A549 (cell line): ENCODE measurements around the gene PRSS3. TPM values are rescaled to one million over a fixed set of nuclear protein-coding genes. Genes with fewer than 3 reads are reported as not detected.
A peak's percentile ranks its signal among the peaks of the same experiment; 100 is the strongest.

ENCODE experiments used
- ATAC-seq, 2 experiments: fragments of 200-7000 bp in 1 of 2; fragments of >200 bp in 1 of 2; cut with Nextera tagmentation in 1 of 2; cut with Tn5 transposase in 1 of 2; 3 replicates each; pipeline versions ENCODE4 v1.8.0 to v1.9.1; 2018 to 2020; ENCODE audit warnings: mild to moderate bottlenecking in 1 of 2, moderate library complexity in 1 of 2
- CTCF ChIA-PET: fragments of 300-600 bp; sonication (Branson Sonifier 250); formaldehyde crosslinking; extraction: SDS; loops from one replicate; lab custom pipeline; 2021; ENCODE audit warnings: antibody characterized with exemption, inconsistent platforms; lab: Yijun Ruan, JAX
- POLR2A ChIA-PET: fragments of 350-600 bp; formaldehyde crosslinking; extraction: SDS; loops from one replicate; lab custom pipeline; 2021; ENCODE audit warnings: antibody characterized with exemption, inconsistent platforms; lab: Yijun Ruan, JAX
- DNase-seq, 2 experiments: peaks; one replicate each; pipeline versions ENCODE4 v3.0.0 to v3.0.0-alpha.2; 2011 to 2016; ENCODE audit warnings: low read depth in 1 of 2, low spot score in 1 of 2
- FAIRE-seq: peaks from 2 replicates; lab custom pipeline; 2011; peaks lifted over from hg19 to GRCh38; lab: Jason Lieb, UNC
- H3K27ac ChIP-seq, 2 experiments: fragments of >200 bp; sonication (Bioruptor Twin); formaldehyde crosslinking; 3 replicates each; pipeline ENCODE4 v1.5.1; 2016 to 2017
- H3K4me1 ChIP-seq: fragments of >200 bp; sonication (Bioruptor Twin); formaldehyde crosslinking; 3 replicates; pipeline ENCODE4 v1.6.1; 2016
- H3K4me2 ChIP-seq: fragments of >200 bp; sonication (Bioruptor Twin); formaldehyde crosslinking; 3 replicates; pipeline ENCODE4 v1.6.1; 2016
- H3K4me3 ChIP-seq: fragments of >200 bp; sonication (Bioruptor Twin); formaldehyde crosslinking; 3 replicates; pipeline ENCODE4 v1.5.1; 2016
- H3K9me3 ChIP-seq: fragments of >200 bp; sonication (Bioruptor Twin); formaldehyde crosslinking; 3 replicates; pipeline ENCODE4 v1.6.1; 2016
- BHLHE40 ChIP-seq: IDR thresholded peaks from 2 replicates; pipeline ENCODE4 v1.6.1; 2012; ENCODE audit warnings: low read depth, low read length, inconsistent platforms
- CBX2 ChIP-seq: fragments of 200-600 bp; sonication (generic); IDR thresholded peaks from 2 replicates; pipeline ENCODE4 v1.6.1; 2016; ENCODE audit warnings: low read depth, mild to moderate bottlenecking, borderline replicate concordance
- CHD2 ChIP-seq: fragments of 150-350 bp; IDR thresholded peaks from 2 replicates; pipeline ENCODE4 v1.6.1; 2014; ENCODE audit warnings: low read length; ENCODE audit not compliant: partially characterized antibody
- EHF ChIP-seq: fragments of 250-450 bp; sonication (Bioruptor Pico); IDR thresholded peaks from 2 replicates; pipeline ENCODE4 v1.5.0; 2020; ENCODE audit warnings: mild to moderate bottlenecking
- EP300 ChIP-seq, 2 experiments: fragments of >200 bp; sonication (Bioruptor Twin); formaldehyde crosslinking; IDR thresholded peaks; 2 replicates in 1 of 2; 3 replicates in 1 of 2; pipeline ENCODE4 v1.6.1; 2016 to 2017
- FOXS1 ChIP-seq: fragments of 250-450 bp; sonication (Bioruptor Pico); IDR thresholded peaks from 2 replicates; pipeline ENCODE4 v1.5.0; 2020; ENCODE audit warnings: mild to moderate bottlenecking, moderate library complexity
- HOXA7 ChIP-seq: fragments of 250-450 bp; sonication (Bioruptor Pico); IDR thresholded peaks from 2 replicates; pipeline ENCODE4 v1.5.0; 2020; ENCODE audit warnings: mild to moderate bottlenecking, moderate library complexity
- HOXB13 ChIP-seq: fragments of 250-450 bp; sonication (Bioruptor Pico); IDR thresholded peaks from 2 replicates; pipeline ENCODE4 v1.5.0; 2020; ENCODE audit warnings: low read depth, mild to moderate bottlenecking, moderate library complexity
- JUN ChIP-seq, 2 experiments: fragments of >200 bp; sonication (Bioruptor Twin); formaldehyde crosslinking; IDR thresholded peaks; 2 replicates in 1 of 2; 3 replicates in 1 of 2; pipeline ENCODE4 v1.6.1; 2016 to 2017
- KDM1A ChIP-seq: fragments of 200-600 bp; sonication (generic); IDR thresholded peaks from 2 replicates; pipeline ENCODE4 v1.6.1; 2016; ENCODE audit warnings: low read depth, mild to moderate bottlenecking
- KDM5A ChIP-seq: fragments of 200-600 bp; sonication (generic); IDR thresholded peaks from 2 replicates; pipeline ENCODE4 v1.6.1; 2016; ENCODE audit warnings: antibody characterized with exemption, mild to moderate bottlenecking
- MAFK ChIP-seq: fragments of 450-650 bp; IDR thresholded peaks from 2 replicates; pipeline ENCODE4 v1.6.1; 2014; ENCODE audit not compliant: partially characterized antibody
- MAZ ChIP-seq: fragments of 150-350 bp; IDR thresholded peaks from 2 replicates; pipeline ENCODE4 v1.6.1; 2014; ENCODE audit warnings: antibody characterized with exemption, low read depth, low read length, borderline replicate concordance
- NFE2L2 ChIP-seq: fragments of 150-350 bp; conservative IDR thresholded peaks from 2 replicates; pipeline ENCODE4 v1.6.1; 2014; ENCODE audit warnings: low read length
- POLR2A ChIP-seq: IDR thresholded peaks from 2 replicates; pipeline ENCODE4 v1.6.1; 2012; ENCODE audit warnings: mild to moderate bottlenecking, low read length
- RAD21 ChIP-seq, 2 experiments: fragments of >200 bp in 1 of 2; sonication (Bioruptor Twin) in 1 of 2; formaldehyde crosslinking in 1 of 2; IDR thresholded peaks in 1 of 2; conservative IDR thresholded peaks in 1 of 2; 2 replicates in 1 of 2; 3 replicates in 1 of 2; pipeline ENCODE4 v1.6.1; 2012 to 2018; ENCODE audit warnings: inconsistent platforms in 1 of 2
- RFX5 ChIP-seq: fragments of 450-650 bp; IDR thresholded peaks from 2 replicates; pipeline ENCODE4 v1.7.1; 2014; ENCODE audit warnings: antibody characterized with exemption, mild to moderate bottlenecking, moderate library complexity
- RNF2 ChIP-seq: fragments of 200-600 bp; sonication (generic); IDR thresholded peaks from 2 replicates; pipeline ENCODE4 v1.6.1; 2016; ENCODE audit warnings: low read depth, mild to moderate bottlenecking, antibody characterized with exemption, moderate library complexity, borderline replicate concordance
- SREBF2 ChIP-seq: fragments of 450-650 bp; IDR thresholded peaks from 2 replicates; pipeline ENCODE4 v1.6.1; 2014; ENCODE audit warnings: mild to moderate bottlenecking, moderate library complexity
- TP53 ChIP-seq: fragments of 250-450 bp; sonication (Bioruptor Pico); IDR thresholded peaks from 2 replicates; pipeline ENCODE4 v1.5.0; 2021; ENCODE audit warnings: mild to moderate bottlenecking, moderate library complexity
- ZC3H11A ChIP-seq: fragments of 450-650 bp; IDR thresholded peaks from 2 replicates; pipeline ENCODE4 v1.6.1; 2014; ENCODE audit warnings: antibody characterized with exemption, mild to moderate bottlenecking
- ZSCAN20 ChIP-seq: fragments of 250-450 bp; sonication (Bioruptor Pico); IDR thresholded peaks from 2 replicates; pipeline ENCODE4 v1.8.0; 2022; ENCODE audit warnings: mild to moderate bottlenecking, moderate library complexity
- WGBS: methylation state at CpG from one replicate; pipeline ENCODE4 v1.1.6; 2017; ENCODE audit errors: missing lambda C conversion rate; 5-methylcytosine and 5-hydroxymethylcytosine counted together
- polyA plus RNA-seq, 4 experiments: library from polyadenylated mRNA; depleted of rRNA in 3 of 4; stranded (reverse); fragments of >200 nt; fragmentation: RNase III in 1 of 4; extraction: RNeasy Plus Mini Kit Qiagen cat#74134 plus additional on column Dnase treatment in 1 of 4; gene quantifications; 2 replicates in 3 of 4; 3 replicates in 1 of 4; pipeline ENCODE4 v1.2.3, GENCODE V29; 2011 to 2017
- TF ChIP-seq, protein P1 (sequence below): IDR thresholded peaks from 2 replicates; pipeline ENCODE4 v1.6.1; 2012
- TF ChIP-seq, protein P2 (sequence below): IDR thresholded peaks from 2 replicates; pipeline ENCODE4 v1.6.1; 2012; ENCODE audit warnings: low read depth, borderline replicate concordance
- TF ChIP-seq, protein P3 (sequence below): fragments of >200 bp; sonication (Bioruptor Twin); formaldehyde crosslinking; IDR thresholded peaks from 3 replicates; pipeline ENCODE4 v1.6.1; 2016
- TF ChIP-seq, protein P4 (sequence below): fragments of 150-350 bp; IDR thresholded peaks from 2 replicates; pipeline ENCODE4 v1.6.1; 2014; ENCODE audit warnings: low read depth, mild to moderate bottlenecking, low read length
- TF ChIP-seq, protein P5 (sequence below): fragments of 250-450 bp; sonication (Bioruptor Pico); IDR thresholded peaks from 2 replicates; pipeline ENCODE4 v1.5.0; 2020; ENCODE audit warnings: low read depth, mild to moderate bottlenecking, moderate library complexity
- TF ChIP-seq, protein P6 (sequence below): fragments of 250-450 bp; sonication (Bioruptor Pico); IDR thresholded peaks from 2 replicates; pipeline ENCODE4 v1.5.0; 2021; ENCODE audit warnings: mild to moderate bottlenecking, moderate library complexity, borderline replicate concordance

The PRSS3 gene
- polyA plus RNA-seq, 2 of the 4 experiments (the other 2 are of a cell fraction), result 2.0 to 4.0 TPM

DNA sequence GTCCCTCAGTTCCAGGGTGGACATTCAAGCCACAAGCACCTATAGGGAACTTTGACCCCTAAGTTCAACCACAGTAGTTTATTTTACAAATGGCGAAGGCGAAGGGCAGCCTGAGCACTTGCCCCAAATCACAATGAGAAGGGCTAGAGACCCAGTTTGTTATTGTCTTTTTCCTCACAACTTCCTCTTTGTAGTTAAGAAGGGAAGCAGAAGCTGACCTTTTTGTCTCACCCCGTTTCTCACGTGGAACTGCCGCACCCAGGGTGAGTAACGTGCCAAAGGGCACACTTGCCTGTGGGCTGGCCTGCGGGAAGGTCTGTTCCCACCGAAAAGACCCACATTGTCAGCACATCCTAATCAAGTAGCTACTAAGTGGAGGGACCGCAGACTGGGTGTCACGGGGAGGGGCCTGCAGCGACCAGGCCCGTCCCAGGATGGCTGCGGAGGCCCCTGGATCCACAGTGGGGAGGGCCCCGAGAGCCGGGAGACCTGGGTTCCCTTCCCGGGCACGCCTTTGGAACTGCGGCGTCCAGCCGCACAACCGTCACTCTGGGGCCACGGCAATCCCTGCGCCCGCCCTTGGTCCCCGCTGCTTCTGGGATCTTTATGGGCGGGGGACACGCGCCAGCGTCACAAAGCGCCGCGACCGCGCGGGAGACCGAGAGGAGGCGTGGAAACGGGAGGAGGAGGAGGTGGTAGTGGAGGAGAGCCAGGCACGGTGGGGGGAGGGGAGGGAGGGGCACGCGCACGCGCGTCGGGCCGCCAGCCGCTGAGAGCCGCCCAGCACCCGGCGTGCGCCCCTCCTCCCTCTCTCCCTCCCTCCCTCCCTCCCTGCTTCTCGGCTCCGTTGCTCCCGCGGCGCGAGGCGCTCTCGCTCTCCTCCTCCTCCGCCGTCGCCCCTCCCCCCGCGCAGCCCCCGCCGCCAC, 21.2 kb downstream of the PRSS3 start, which contains the start of gene UBE2R2 (continued):
- TF ChIP-seq CBX2 (no peak), EP300 (IDR thresholded peaks at IDR 0.05) (peak in 1 of 2 experiments; percentile 12; a peak in 1 of 5 replicates), TP53 (CRISPR knock-in tag) (peak; percentile 85), RAD21 (conservative IDR thresholded peaks at IDR 0.05 in 1 of 2, IDR thresholded peaks at IDR 0.05 in 1 of 2) (peak in 1 of 2 experiments; percentile 32; a peak in 1 of 5 replicates), ZSCAN20 (no peak), MAFK (peak; percentile 45), NFE2L2 (no peak), MAZ (no peak), BHLHE40 (peak; percentile 63), CHD2 (peak; percentile 54), FOXS1 (no peak; the same call in 1 of the 2 replicates), POLR2A (peak; percentile 53), RNF2 (no peak), EHF (0 out of 2 replicates have a peak, but pooled peaks have one; percentile 12), HOXB13 (CRISPR knock-in tag) (peak; percentile 74)
- TF ChIP-seq, protein P1, sequence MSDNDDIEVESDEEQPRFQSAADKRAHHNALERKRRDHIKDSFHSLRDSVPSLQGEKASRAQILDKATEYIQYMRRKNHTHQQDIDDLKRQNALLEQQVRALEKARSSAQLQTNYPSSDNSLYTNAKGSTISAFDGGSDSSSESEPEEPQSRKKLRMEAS, result peak; percentile 88
- TF ChIP-seq, protein P2, sequence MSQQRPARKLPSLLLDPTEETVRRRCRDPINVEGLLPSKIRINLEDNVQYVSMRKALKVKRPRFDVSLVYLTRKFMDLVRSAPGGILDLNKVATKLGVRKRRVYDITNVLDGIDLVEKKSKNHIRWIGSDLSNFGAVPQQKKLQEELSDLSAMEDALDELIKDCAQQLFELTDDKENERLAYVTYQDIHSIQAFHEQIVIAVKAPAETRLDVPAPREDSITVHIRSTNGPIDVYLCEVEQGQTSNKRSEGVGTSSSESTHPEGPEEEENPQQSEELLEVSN, result peak; percentile 67; the same call in 1 of the 2 replicates
- TF ChIP-seq, protein P3, sequence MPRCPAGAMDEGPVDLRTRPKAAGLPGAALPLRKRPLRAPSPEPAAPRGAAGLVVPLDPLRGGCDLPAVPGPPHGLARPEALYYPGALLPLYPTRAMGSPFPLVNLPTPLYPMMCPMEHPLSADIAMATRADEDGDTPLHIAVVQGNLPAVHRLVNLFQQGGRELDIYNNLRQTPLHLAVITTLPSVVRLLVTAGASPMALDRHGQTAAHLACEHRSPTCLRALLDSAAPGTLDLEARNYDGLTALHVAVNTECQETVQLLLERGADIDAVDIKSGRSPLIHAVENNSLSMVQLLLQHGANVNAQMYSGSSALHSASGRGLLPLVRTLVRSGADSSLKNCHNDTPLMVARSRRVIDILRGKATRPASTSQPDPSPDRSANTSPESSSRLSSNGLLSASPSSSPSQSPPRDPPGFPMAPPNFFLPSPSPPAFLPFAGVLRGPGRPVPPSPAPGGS, result peak; percentile 37; the same call in 1 of the 3 replicates
- TF ChIP-seq, all 56 proteins: peak for 21

DNA sequence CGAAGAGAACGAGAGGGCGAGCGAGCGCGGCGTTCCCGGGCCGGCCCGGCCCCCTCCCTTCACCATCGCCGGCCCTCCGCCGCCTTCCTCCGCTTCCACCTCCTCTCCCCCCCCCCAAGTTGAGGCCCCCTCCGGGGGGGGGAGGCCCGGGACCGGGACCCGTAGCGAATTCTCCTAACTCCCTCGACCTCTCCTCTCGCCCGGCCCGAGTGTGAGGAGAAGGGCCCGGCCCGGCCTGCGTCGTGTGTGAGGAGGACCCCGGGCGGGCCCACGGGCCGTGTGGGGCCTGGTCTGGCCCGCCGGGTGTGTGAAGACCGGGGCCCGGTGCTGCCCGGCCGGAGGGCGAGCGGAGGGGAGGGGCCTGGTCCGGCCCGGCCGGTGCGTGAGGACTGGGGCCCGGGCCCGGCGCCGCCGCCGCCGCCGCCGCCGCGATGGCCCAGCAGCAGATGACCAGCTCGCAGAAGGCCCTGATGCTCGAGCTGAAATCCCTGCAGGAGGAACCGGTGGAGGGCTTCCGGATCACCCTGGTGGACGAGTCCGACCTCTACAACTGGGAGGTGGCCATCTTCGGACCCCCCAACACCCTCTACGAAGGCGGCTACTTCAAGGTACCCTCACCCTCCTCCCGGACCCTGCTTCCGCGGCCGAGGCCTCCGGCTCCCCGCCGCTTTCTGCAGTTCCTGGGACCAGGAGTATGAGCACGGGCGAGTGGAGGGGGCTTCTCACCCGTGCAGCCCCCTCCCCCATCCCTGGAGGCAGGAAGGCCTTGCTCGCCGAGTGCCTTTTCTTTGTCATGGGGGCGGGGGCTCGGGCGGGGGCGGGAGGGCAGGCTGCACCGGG, 22.2 kb downstream of the PRSS3 start:
- WGBS, result 0% methylated on average over 7 of the region's 81 CpGs
- H3K4me3 ChIP-seq, result peak overlapping the region; percentile 81
- peak overlapping the region; percentile 98 for H3K4me2 ChIP-seq
- FAIRE-seq (no peak), ATAC-seq (peak; percentile 74 to 76), DNase-seq (peak; percentile 83 to 85)
- peak overlapping the region; percentile 99 for H3K27ac ChIP-seq
- CTCF ChIA-PET, result interaction anchor here (0.6 to 1.0 kb wide), 4 partner anchors 12 to 62 kb away, joined by 3 to 5 read pairs (median 4); no protein-coding TSS in a partner anchor
- H3K4me1 ChIP-seq, result peaks cover 55% of the 10 kb centered on the region
- POLR2A ChIA-PET, result interaction anchor here (0.7 to 1.2 kb wide), 2 partner anchors 130 to 231 kb away, joined by 3 to 4 read pairs; partner anchors contain the start of gene UBAP2
- no peaks in the 10 kb centered on the region for H3K9me3 ChIP-seq
- no peak for TF ChIP-seq SREBF2
- TF ChIP-seq, protein P4, sequence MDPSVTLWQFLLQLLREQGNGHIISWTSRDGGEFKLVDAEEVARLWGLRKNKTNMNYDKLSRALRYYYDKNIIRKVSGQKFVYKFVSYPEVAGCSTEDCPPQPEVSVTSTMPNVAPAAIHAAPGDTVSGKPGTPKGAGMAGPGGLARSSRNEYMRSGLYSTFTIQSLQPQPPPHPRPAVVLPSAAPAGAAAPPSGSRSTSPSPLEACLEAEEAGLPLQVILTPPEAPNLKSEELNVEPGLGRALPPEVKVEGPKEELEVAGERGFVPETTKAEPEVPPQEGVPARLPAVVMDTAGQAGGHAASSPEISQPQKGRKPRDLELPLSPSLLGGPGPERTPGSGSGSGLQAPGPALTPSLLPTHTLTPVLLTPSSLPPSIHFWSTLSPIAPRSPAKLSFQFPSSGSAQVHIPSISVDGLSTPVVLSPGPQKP, result no peak
- TF ChIP-seq HOXB13 (CRISPR knock-in tag), result 0 out of 2 replicates have a peak, but pooled peaks have one; percentile 28
- TF ChIP-seq, protein P5, sequence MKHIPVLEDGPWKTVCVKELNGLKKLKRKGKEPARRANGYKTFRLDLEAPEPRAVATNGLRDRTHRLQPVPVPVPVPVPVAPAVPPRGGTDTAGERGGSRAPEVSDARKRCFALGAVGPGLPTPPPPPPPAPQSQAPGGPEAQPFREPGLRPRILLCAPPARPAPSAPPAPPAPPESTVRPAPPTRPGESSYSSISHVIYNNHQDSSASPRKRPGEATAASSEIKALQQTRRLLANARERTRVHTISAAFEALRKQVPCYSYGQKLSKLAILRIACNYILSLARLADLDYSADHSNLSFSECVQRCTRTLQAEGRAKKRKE (CRISPR knock-in tag), result 0 out of 2 replicates have a peak, but pooled peaks have one; percentile 48
- TF ChIP-seq, protein P6, sequence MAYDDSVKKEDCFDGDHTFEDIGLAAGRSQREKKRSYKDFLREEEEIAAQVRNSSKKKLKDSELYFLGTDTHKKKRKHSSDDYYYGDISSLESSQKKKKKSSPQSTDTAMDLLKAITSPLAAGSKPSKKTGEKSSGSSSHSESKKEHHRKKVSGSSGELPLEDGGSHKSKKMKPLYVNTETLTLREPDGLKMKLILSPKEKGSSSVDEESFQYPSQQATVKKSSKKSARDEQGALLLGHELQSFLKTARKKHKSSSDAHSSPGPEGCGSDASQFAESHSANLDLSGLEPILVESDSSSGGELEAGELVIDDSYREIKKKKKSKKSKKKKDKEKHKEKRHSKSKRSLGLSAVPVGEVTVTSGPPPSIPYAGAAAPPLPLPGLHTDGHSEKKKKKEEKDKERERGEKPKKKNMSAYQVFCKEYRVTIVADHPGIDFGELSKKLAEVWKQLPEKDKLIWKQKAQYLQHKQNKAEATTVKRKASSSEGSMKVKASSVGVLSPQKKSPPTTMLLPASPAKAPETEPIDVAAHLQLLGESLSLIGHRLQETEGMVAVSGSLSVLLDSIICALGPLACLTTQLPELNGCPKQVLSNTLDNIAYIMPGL, result peak; percentile 29; the same call in 1 of the 2 replicates
- TF ChIP-seq HOXA7, result no peak
- peak; percentile 50; the same call in 1 of the 2 replicates for TF ChIP-seq RFX5
- TF ChIP-seq MAZ, result no peak
- TF ChIP-seq KDM1A, result no peak
- TF ChIP-seq, protein P2, result no peak
- TF ChIP-seq ZC3H11A, result no peak
- no peak for TF ChIP-seq KDM5A
- peak in 1 of 2 experiments; percentile 21; a peak in 1 of 5 replicates for TF ChIP-seq JUN (IDR thresholded peaks at IDR 0.05)
